Endothelial cell (in vitro differentiated cells): ENCODE data around the gene PSMG3. TPM values are rescaled to one million over a fixed set of nuclear protein-coding genes. Genes with fewer than 3 reads are reported as not detected.

ENCODE experiments used
- DNase-seq: peaks from one replicate; pipeline ENCODE4 v3.0.0; 2021; ENCODE audit warnings: low spot score
- H3K27ac Mint-ChIP-seq: one replicate; pipeline ENCODE4 v1.8.0; 2021; ENCODE audit warnings: mixed read lengths, inconsistent platforms; ENCODE audit not compliant: unreplicated experiment
- H3K27me3 Mint-ChIP-seq: one replicate; pipeline ENCODE4 v1.8.0; 2021; ENCODE audit warnings: mild to moderate bottlenecking, moderate library complexity, mixed read lengths, inconsistent platforms; ENCODE audit not compliant: unreplicated experiment
- H3K36me3 Mint-ChIP-seq: one replicate; pipeline ENCODE4 v1.8.0; 2021; ENCODE audit warnings: mild to moderate bottlenecking, low read depth, mixed read lengths, inconsistent platforms; ENCODE audit not compliant: unreplicated experiment
- H3K4me1 Mint-ChIP-seq: one replicate; pipeline ENCODE4 v1.8.0; 2021; ENCODE audit warnings: mild to moderate bottlenecking, mixed read lengths, inconsistent platforms; ENCODE audit not compliant: unreplicated experiment
- H3K4me3 Mint-ChIP-seq: one replicate; pipeline ENCODE4 v1.8.0; 2021; ENCODE audit warnings: mild to moderate bottlenecking, mixed read lengths, inconsistent platforms; ENCODE audit not compliant: unreplicated experiment
- H3K9me3 Mint-ChIP-seq: one replicate; pipeline ENCODE4 v1.8.0; 2021; ENCODE audit warnings: mixed read lengths, inconsistent platforms; ENCODE audit not compliant: unreplicated experiment
- total RNA-seq: library from RNA; stranded (reverse); fragmentation: NEBNext Ultra II Directional; extraction: Animal tissue kit (Norgen Biotek cat#: 25700); gene quantifications from one replicate; pipeline ENCODE4 v1.2.1, GENCODE V29; 2021; ENCODE audit not compliant: unreplicated experiment
- TF ChIP-seq, protein P1 (sequence below): fragments of 200-600 bp; sonication (generic); IDR thresholded peaks from one replicate; pipeline ENCODE4 v1.5.0; 2021; ENCODE audit warnings: antibody characterized with exemption; ENCODE audit not compliant: unreplicated experiment

PSMG3 gene
- total RNA-seq, 1 donor from 2014 or later = 20.3 TPM

DNA sequence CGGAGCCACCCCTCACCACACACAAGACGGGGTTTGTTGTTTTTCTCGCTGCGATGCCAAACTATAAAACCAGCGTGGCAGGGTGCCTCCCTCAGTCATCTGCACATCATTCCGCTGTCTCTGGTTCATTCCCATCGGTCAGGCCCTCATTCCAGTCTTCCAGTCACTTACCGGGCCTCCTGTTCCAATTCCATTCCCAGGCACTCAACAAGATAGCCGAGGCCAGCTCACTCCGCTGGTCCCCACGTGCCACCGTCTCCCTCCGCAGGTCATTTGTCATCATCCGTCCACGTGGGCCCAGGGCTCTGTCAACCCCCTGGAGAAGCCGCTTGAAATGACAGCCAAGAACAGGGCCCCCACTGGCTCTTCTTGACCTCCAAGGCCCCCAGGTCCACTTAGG, 7.7 kb downstream of the PSMG3 start:
- H3K4me1 Mint-ChIP-seq = no peaks in the 10 kb centered on the region
- no peak for DNase-seq
- H3K27ac Mint-ChIP-seq = no peak overlapping the region
- no peaks in the 10 kb centered on the region for H3K9me3 Mint-ChIP-seq
- H3K4me3 Mint-ChIP-seq = no peak overlapping the region
- TF ChIP-seq, protein P1, sequence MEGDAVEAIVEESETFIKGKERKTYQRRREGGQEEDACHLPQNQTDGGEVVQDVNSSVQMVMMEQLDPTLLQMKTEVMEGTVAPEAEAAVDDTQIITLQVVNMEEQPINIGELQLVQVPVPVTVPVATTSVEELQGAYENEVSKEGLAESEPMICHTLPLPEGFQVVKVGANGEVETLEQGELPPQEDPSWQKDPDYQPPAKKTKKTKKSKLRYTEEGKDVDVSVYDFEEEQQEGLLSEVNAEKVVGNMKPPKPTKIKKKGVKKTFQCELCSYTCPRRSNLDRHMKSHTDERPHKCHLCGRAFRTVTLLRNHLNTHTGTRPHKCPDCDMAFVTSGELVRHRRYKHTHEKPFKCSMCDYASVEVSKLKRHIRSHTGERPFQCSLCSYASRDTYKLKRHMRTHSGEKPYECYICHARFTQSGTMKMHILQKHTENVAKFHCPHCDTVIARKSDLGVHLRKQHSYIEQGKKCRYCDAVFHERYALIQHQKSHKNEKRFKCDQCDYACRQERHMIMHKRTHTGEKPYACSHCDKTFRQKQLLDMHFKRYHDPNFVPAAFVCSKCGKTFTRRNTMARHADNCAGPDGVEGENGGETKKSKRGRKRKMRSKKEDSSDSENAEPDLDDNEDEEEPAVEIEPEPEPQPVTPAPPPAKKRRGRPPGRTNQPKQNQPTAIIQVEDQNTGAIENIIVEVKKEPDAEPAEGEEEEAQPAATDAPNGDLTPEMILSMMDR = no peak
- H3K27me3 Mint-ChIP-seq = peaks cover 5% of the 10 kb centered on the region
- H3K36me3 Mint-ChIP-seq = no peaks in the 10 kb centered on the region

DNA sequence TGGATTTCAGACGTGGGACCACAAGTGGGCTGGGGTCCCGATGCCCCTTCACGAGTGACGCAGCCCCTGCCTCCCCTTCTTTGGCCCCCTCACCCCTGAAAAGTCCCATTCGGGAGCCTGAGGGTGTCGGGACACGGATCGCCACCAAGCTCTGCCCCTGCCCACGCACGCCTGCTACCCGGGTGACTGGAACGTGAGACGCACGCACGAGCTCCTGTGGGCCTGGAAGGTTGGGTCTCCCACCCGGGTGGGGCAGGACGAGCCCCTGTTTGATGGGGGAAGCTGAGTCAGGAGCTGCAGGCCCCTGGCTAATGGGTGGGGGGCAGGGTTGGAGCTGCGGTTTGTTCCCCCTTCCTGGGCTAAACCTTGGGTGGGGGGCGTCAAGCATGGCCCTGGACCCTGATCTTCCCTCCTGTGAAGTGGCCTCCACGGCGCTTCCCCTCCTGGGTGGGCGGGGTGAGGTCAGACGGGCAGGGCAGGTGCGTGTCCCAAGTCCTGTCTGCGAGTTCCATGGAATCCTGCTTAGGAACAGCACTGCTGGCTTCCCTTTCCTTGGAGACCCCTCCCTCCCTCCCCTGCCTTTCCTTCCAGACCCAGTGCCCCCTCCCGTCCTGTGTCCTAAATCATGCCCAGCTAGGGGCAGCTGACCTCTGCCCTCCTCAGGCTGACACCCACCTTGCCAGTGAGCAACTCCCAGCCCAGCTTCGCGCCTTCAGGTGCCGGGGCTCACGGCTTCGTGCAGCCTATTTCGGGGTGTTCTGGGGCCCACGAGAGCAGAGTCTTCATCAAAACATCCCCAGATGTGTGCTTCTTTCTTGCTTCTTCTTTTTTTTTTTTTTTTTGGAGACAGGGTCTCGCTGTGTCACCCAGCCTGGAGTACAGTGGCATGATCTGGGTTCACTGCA, 8.5 kb downstream of the PSMG3 start:
- TF ChIP-seq, protein P1 = no peak
- no peaks in the 10 kb centered on the region for H3K9me3 Mint-ChIP-seq
- H3K27ac Mint-ChIP-seq = no peak overlapping the region

DNA sequence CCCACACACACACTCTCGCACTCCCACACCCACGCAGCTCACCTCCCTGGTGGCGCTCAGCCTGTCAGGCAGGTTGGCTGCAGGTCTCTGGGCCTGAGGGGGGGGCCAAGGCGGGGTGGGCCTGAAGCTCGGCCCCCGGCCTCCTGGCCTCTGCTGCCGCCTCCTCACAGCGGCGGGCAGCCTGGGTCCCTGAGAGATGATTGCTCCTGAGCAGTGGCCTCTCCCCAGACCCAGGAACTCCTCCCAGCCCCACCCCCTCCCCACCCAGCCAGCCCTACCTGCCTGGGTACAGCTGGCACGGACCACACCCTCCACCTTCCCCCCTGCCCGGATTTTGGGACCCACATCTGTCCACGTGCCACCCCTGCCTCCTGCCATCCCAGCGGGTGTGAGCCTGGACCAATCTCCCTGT, 9.2 kb downstream of the PSMG3 start:
- Mint-ChIP-seq H3K9me3 (no peaks in the 10 kb centered on the region), H3K27me3 (peaks cover 5% of the 10 kb centered on the region), H3K27ac (no peak overlapping the region), H3K4me3 (no peak overlapping the region), H3K36me3 (no peaks in the 10 kb centered on the region), H3K4me1 (peaks cover 2% of the 10 kb centered on the region)
- TF ChIP-seq, protein P1 = no peak
- no peak for DNase-seq

More for the DNA sequence above, 8.5 kb downstream of the PSMG3 start:
- DNase-seq = no peak
- Mint-ChIP-seq H3K36me3 (no peaks in the 10 kb centered on the region), H3K4me1 (peaks cover 2% of the 10 kb centered on the region), H3K4me3 (no peak overlapping the region), H3K27me3 (peaks cover 6% of the 10 kb centered on the region)

DNA sequence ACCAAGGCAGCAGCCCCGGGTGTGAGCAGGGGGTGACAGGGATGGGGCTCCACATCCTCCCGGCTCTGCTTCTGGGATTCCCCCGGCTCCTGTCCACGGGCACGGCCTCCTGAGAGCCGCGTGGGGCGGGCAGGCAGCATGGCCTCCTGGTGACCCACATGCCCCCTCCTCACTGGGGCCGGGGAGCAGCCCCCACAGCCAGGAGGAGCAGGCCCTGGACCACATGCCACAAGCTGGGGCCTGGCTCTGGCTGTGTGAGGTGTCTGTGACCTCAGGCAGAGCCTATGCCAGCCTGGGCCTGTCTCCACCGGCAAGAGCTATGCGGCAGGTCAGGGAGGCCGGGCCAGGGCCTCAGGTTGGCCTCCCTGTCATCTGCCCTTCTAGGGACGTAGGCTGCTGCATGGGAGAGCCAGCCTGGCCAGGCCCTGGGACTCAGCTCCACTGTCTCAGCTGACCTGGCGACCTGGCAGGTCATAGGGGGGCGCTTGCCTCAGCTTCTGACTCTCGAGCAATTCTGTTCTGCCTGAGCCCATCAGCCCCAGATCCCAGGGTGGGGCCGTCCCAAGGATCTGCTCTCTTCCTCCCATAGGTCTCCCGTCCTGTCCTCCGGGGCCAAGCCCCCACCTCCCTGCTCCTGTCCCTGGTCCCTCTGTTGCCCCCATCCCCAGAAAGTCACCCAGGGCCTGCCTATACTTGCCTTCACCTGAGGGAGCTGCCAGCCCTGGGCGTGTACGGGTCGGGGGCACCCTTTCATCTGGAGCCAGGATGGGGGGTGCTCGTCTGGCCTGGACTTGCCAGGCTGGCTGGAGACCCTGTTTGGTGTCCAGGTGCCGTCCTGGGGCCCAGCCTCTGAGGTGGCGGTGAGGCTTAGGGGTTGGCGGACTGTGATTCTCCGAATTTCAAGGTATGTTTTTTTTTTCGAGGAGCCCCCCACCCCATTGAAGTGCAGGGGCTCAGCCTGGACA, 9.9 kb downstream of the PSMG3 start:
- Mint-ChIP-seq H3K36me3 (no peaks in the 10 kb centered on the region), H3K27ac (no peak overlapping the region), H3K27me3 (peaks cover 6% of the 10 kb centered on the region), H3K4me1 (peaks cover 2% of the 10 kb centered on the region), H3K4me3 (no peak overlapping the region), H3K9me3 (no peaks in the 10 kb centered on the region)
- no peak for DNase-seq
- TF ChIP-seq, protein P1 = no peak
